AG08395 (cell line): Measurements from ENCODE around the gene ZSCAN10.

Experiments
- DNase-seq: peaks from one replicate; pipeline ENCODE4 v3.0.0; 2012; ENCODE audit warnings: mixed read lengths, low spot score

Gene ZSCAN10

DNA sequence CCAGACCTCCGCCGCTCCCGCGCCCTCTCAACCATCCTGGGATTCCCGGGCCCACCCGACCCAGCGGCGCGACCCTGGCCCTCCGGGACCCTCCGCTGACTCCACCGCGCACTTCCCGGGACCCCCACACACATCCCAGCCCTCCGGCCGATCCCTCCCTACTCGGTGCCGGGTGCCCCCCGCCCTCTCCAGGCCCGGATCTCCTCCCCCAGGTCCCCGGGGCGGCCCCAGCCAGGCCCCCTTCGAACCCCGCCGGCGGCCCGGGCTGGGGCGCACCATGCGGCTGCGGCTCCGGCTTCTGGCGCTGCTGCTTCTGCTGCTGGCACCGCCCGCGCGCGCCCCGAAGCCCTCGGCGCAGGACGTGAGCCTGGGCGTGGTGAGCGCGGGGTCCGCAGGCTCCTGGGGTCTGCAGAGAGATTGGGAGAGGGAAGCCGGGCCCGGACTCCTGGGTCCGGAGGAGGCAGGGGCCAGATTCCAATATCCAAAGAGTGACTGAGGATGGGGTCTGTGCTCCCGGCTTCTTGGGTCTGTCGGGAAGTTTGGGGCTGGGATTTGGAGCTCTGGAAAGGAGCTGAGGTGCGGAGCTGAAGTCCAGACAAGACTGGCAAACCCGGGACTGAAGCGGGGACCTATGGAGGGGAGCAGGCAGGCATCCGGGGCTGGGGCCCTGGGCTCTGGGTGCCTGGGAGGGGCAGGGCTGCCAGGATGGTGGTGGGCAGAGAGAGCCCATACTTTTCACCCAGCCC lies 52.3 kb downstream of the ZSCAN10 start:
- no peak for DNase-seq

DNA sequence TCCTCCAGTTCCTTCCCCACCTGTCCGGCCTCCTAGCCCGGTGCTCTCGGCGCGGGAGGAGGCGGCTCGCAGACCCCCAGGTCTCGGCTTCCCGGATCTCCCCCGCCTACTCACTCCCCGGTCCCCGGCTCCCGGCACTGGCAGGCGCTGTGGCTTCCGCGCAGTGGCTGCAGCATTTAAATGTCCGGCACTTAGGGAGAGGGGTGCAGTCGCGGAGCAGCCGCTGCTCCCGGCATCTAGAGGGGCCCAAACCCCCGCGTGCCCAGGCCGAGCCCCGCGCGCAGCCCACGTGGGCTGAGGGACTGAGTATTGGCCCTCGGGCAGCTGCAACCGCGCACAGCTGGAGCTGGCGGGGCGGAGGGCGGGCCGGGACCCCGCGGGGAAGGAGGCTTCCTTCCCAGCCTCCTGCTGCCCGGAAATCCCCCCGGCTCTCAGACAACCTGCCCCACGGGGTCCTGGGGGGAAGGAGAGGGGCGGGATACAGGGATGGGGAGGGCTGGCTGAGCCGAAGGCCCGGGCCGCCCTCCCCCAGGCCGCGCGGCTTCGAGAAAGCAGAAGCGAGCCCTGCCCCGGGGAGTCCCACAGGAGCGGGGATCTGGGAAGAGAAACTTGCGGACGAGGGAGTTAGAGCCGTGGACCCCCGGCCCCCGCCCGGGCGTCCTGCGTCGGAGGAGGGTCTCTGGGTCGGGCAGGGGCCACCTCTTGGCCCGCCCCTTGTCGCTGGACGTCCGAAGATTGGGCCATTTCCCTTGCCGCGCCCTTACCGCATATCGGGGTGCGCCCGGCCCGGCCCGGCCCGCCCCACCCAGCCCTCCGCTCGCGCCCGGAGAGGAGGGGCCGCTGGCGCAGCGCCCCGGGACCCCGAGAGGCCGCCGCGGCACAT lies 53.1 kb downstream of the ZSCAN10 start, which contains the start of gene MMP25:
Gene MMP25 (plus strand): TSS at position 804 of the 883 bp plus-strand sequence. CDS start 357 bp downstream, outside the sequence.
- DNase-seq: no peak

DNA sequence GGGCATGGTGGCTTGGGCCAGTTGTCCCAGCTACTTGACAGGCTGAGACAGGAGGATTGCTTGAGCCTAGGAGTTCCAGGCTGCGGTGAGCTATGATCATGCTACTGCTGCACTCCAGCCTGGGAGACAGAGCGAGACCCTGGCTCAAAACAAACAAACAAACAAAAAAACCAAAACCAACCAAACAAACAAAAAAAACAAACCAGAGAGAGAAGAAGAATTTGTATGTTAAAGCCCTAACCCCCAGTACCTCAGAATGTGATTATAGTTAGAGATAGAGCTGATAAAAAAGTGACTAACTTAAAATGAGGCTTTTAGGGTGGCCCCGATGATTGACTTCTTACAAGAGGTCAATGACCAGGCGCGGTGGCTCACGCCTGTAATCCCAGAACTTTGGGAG lies 54.4 kb downstream of the ZSCAN10 start:
- no peak for DNase-seq

DNA sequence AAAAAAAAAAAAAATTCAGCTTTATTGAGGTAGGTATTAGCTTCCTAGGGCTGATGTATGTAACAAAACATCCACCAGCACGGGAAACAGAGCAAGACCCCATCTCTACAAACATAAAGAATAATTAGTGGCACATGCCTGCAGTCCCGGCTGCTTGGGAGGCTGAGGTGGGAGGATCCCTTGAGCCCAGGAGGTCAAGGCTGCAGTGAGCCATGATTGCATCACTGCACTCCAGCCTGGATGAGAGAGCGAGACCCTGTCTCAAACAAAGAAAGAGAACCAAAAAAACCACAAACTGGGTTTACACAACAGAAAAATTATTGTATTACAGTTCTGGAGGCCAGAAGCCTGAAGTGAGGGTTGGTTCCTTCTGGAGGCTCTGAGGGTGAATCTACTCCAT lies 56.7 kb downstream of the ZSCAN10 start:
- no peak for DNase-seq

DNA sequence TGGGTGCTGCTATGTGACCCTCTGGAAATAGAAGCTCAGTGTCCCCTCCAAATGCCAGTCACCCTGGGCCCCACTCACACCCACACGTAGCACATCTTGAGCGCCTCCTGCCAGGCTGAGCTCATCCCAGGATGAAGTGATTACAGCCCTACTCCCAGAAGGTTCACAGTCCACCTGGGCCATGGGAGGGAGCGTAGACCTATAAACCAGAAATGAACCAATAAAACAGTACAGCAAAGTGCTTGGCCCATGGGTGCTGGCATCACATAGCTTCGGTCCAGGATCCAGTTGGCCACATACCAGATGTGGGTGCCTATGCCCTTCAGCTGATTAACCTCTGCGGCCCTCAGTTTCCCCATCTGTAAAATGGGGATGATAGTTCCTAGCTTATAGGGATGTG lies 60.2 kb downstream of the ZSCAN10 start:
- DNase-seq: no peak
